KMS-11 (cell line): Measurements from ENCODE around the gene SEC22A.

Source experiments
- H2AFZ ChIP-seq: fragments of 200-600 bp; sonication (generic); 2 replicates; pipeline ENCODE4 v1.6.1; 2016; ENCODE audit warnings: antibody characterized with exemption, mixed run types, low read depth
- H3K27ac ChIP-seq: fragments of 200-600 bp; sonication (generic); 2 replicates; pipeline ENCODE4 v1.6.1; 2016; ENCODE audit warnings: mild to moderate bottlenecking, mixed run types
- H3K27me3 ChIP-seq: fragments of 200-600 bp; sonication (generic); 2 replicates; pipeline ENCODE4 v1.6.1; 2017; ENCODE audit warnings: mild to moderate bottlenecking, low read depth, mixed run types, moderate library complexity; ENCODE audit not compliant: insufficient read depth
- H3K36me3 ChIP-seq: fragments of 200-600 bp; sonication (generic); 2 replicates; pipeline ENCODE4 v1.6.1; 2017; ENCODE audit warnings: mild to moderate bottlenecking, mixed run types; ENCODE audit not compliant: insufficient read depth
- H3K4me1 ChIP-seq: fragments of 200-600 bp; sonication (generic); 2 replicates; pipeline ENCODE4 v1.6.1; 2016; ENCODE audit warnings: mild to moderate bottlenecking, low read depth, mixed run types; ENCODE audit not compliant: poor library complexity, severe bottlenecking
- H3K4me2 ChIP-seq: fragments of 200-600 bp; sonication (generic); 2 replicates; pipeline ENCODE4 v1.7.0; 2016; ENCODE audit warnings: mild to moderate bottlenecking, mixed run types
- H3K4me3 ChIP-seq: fragments of 200-600 bp; sonication (generic); IDR thresholded peaks from 2 replicates; pipeline ENCODE4 v1.6.1; 2017; ENCODE audit warnings: low read depth, low read length, mixed read lengths; ENCODE audit not compliant: insufficient read depth
- H3K79me2 ChIP-seq: fragments of 200-600 bp; sonication (generic); 2 replicates; pipeline ENCODE4 v1.6.1; 2016; ENCODE audit warnings: low read depth, mixed run types; ENCODE audit not compliant: insufficient read depth
- H3K9ac ChIP-seq: fragments of 200-600 bp; sonication (generic); 2 replicates; pipeline ENCODE4 v1.6.1; 2016; ENCODE audit warnings: mild to moderate bottlenecking, mixed run types
- H4K20me1 ChIP-seq: fragments of 200-600 bp; sonication (generic); 2 replicates; pipeline ENCODE4 v1.6.1; 2016; ENCODE audit warnings: mild to moderate bottlenecking, mixed run types; ENCODE audit not compliant: insufficient read depth
- CTCF ChIP-seq: fragments of 200-600 bp; sonication (generic); conservative IDR thresholded peaks from 2 replicates; pipeline ENCODE4 v1.6.1; 2017; ENCODE audit warnings: low read depth, mild to moderate bottlenecking, antibody characterized with exemption, low read length, moderate library complexity, mixed read lengths

Gene SEC22A

GRCh38 chr3:123155471-123156011, 46.2 kb upstream of the SEC22A start:
- no peak overlapping the region for H3K27ac ChIP-seq
- H3K4me3 ChIP-seq, result no peak overlapping the region

DNA sequence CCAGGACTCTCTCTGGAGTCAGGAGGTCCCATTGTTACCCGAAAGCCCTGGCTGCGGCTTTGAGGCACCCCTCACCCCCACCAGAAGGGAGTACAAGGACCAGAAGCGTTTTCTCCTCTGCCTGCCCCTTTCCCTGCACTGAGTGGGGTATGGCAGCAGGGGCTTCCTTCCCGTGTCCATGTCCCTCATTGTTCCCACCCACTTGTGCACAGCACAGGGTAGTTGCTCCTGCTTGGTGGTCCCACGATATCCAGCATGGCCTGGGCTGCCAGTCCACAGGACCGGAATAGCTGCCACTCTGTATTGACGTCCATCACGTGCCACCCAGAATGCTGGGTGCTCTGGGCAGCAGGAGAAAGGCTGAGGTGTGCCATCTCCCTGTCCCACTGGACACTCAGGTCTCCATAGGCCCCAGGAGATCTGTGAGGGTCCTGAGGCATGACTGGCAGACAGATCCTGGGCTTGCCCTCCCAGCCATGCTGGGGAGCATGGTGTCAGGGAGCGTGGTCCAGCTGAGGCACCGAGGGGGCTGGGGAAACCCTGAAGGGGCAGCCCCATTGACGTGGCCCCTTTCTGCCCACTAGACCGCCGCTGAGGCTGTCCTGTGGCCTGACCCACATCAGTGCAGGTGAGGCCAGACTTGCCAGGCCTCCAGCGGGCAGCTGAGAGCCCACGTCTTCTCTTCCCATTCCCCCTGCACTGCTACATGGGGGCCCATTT, 45.3 kb upstream of the SEC22A start:
- Histone ChIP-seq H3K79me2 (no peaks in the 10 kb centered on the region), H3K4me3 (no peak overlapping the region), H3K36me3 (no peaks in the 10 kb centered on the region), H3K4me1 (no peaks in the 10 kb centered on the region), H3K4me2 (no peak overlapping the region), H4K20me1 (no peaks in the 10 kb centered on the region), H2AFZ (no peak overlapping the region), H3K9ac (no peak overlapping the region), H3K27me3 (no peaks in the 10 kb centered on the region), H3K27ac (no peak overlapping the region)
- TF ChIP-seq CTCF, result no peak

More at GRCh38 chr3:123155471-123156011, 46.2 kb upstream of the SEC22A start:
- Histone ChIP-seq H2AFZ (no peak overlapping the region), H3K4me2 (no peak overlapping the region), H3K27me3 (no peaks in the 10 kb centered on the region), H3K4me1 (no peaks in the 10 kb centered on the region), H3K9ac (no peak overlapping the region), H3K79me2 (no peaks in the 10 kb centered on the region), H3K36me3 (no peaks in the 10 kb centered on the region), H4K20me1 (no peaks in the 10 kb centered on the region)
- no peak for TF ChIP-seq CTCF

DNA sequence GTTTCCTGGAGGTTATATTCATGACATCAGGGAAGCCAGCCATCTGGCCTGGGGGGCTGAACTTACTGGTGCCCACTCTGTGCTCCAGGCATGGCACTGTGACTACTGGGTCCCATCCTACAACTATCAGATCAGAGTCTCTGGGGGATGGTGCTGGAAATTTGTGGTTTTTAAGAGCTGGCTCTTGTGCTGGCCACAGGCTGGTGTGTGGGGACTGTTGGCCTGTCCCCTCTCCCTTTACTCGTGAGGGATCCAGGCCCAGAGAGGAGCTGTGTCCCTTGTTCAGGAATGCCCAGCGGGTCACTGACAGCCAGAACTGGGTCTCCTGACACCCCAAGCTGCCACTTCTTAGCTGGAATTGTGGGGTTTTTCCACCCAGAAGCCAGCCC, 44.5 kb upstream of the SEC22A start:
- Histone ChIP-seq H3K36me3 (no peaks in the 10 kb centered on the region; the same call in 1 of the 2 replicates), H3K27me3 (no peaks in the 10 kb centered on the region), H3K4me1 (no peaks in the 10 kb centered on the region), H3K4me3 (no peak overlapping the region), H3K4me2 (no peak overlapping the region), H4K20me1 (no peaks in the 10 kb centered on the region), H3K79me2 (no peaks in the 10 kb centered on the region), H2AFZ (no peak overlapping the region), H3K27ac (no peak overlapping the region), H3K9ac (no peak overlapping the region)
- no peak for TF ChIP-seq CTCF

DNA sequence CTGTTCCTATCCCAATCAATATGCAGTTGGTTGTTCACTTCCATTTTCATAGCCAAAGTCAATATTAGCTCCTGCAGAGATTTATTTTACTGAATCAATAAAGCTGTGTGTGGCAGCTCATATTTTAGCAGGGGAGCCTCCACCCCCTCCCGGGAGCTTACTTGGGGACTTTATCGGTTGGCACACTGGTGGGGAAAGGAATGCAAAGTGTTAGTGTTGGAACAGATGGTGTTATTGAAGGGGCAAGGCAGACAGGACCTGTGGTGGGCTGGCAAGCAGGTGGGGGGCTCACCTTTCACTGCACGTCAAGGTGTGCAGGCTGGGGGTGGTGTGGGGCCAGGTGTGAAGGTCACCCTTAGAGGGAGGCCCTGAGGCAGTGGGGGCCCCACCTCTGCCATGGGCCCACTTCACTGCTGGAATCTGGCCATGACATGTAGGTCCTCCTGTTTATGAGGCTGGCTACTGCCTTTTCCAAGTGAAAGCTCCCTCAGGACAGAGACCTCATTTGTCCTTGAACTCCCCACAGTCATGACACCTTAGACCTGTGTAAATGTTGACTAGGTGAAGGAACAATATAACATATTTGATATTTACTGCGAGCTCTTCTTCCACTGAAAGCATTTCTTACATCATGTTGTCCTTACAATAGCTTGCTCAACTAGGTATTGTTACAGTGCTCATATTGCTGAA, 44.0 kb upstream of the SEC22A start:
- no peaks in the 10 kb centered on the region for H3K27me3 ChIP-seq
- no peak overlapping the region for H3K27ac ChIP-seq
- TF ChIP-seq CTCF, result no peak
- H4K20me1 ChIP-seq, result no peaks in the 10 kb centered on the region
- no peaks in the 10 kb centered on the region; the same call in 1 of the 2 replicates for H3K36me3 ChIP-seq
- H3K4me2 ChIP-seq, result no peak overlapping the region
- H2AFZ ChIP-seq, result no peak overlapping the region
- no peak overlapping the region for H3K4me3 ChIP-seq
- H3K79me2 ChIP-seq, result no peaks in the 10 kb centered on the region
- H3K4me1 ChIP-seq, result no peaks in the 10 kb centered on the region
- H3K9ac ChIP-seq, result no peak overlapping the region
